MCF 10A (cell line): Measurements from ENCODE around the gene ATXN10. TPM values are rescaled to one million over a fixed set of nuclear protein-coding genes. Genes with fewer than 3 reads are reported as not detected.

Experiments
- BruUV-seq: library from RNA; stranded (reverse); fragments of 400-500 nt; replicated peaks from 2 replicates; lab custom pipeline; 2021; lab: Mats Ljungman, UMichigan
- CTCF ChIA-PET: fragments of 300-600 bp; sonication (Branson Sonifier 250); formaldehyde crosslinking; extraction: SDS; loops from one replicate; lab custom pipeline; 2021; ENCODE audit warnings: antibody characterized with exemption, inconsistent platforms; lab: Yijun Ruan, JAX
- POLR2A ChIA-PET: fragments of 300-600, 350-650 bp; sonication (Branson Sonifier 250); formaldehyde crosslinking; extraction: SDS; loops from one replicate; lab custom pipeline; 2020; ENCODE audit warnings: antibody characterized with exemption, inconsistent platforms; lab: Yijun Ruan, JAX
- DNase-seq: peaks from one replicate; pipeline ENCODE4 v3.0.0-alpha.2; 2018; ENCODE audit not compliant: unreplicated experiment
- H3K27ac Mint-ChIP-seq: one replicate; pipeline ENCODE4 v1.8.0; 2022; ENCODE audit warnings: mild to moderate bottlenecking, low read depth, mixed read lengths; ENCODE audit not compliant: unreplicated experiment
- H3K27me3 Mint-ChIP-seq: one replicate; pipeline ENCODE4 v1.8.0; 2022; ENCODE audit warnings: mixed read lengths; ENCODE audit not compliant: insufficient read depth, unreplicated experiment
- H3K36me3 Mint-ChIP-seq: one replicate; pipeline ENCODE4 v1.8.0; 2022; ENCODE audit warnings: mild to moderate bottlenecking, moderate library complexity, mixed read lengths; ENCODE audit not compliant: insufficient read depth, unreplicated experiment
- H3K4me1 Mint-ChIP-seq: one replicate; pipeline ENCODE4 v1.8.0; 2022; ENCODE audit warnings: mixed read lengths; ENCODE audit not compliant: insufficient read depth, unreplicated experiment
- H3K4me3 Mint-ChIP-seq: one replicate; pipeline ENCODE4 v1.8.0; 2022; ENCODE audit warnings: mild to moderate bottlenecking, moderate library complexity, mixed read lengths; ENCODE audit not compliant: unreplicated experiment
- H3K9me3 Mint-ChIP-seq: one replicate; pipeline ENCODE4 v1.8.0; 2022; ENCODE audit warnings: mixed read lengths; ENCODE audit not compliant: unreplicated experiment
- intact Hi-C: fragments of 100-400 bp; cut with micrococcal nuclease; formaldehyde crosslinking; loops from 2 replicates; pipeline ENCODE4 v1.14.1; 2022
- total RNA-seq: library from RNA; stranded (reverse); gene quantifications from 2 replicates; pipeline ENCODE4 v1.2.3, GENCODE V29; 2022
- TF ChIP-seq, protein P1 (sequence below): fragments of 200-600 bp; IDR thresholded peaks from one replicate; pipeline ENCODE4 v1.8.0; 2022; ENCODE audit warnings: antibody characterized with exemption, mild to moderate bottlenecking; ENCODE audit not compliant: unreplicated experiment

The ATXN10 gene
- total RNA-seq, 1 experiment from 2014 or later, result 193 TPM

GRCh38 chr22:45638834-45639746 lies 32.5 kb upstream of the ATXN10 start:
- intact Hi-C loops, result no loop called here
- TF ChIP-seq, protein P1, sequence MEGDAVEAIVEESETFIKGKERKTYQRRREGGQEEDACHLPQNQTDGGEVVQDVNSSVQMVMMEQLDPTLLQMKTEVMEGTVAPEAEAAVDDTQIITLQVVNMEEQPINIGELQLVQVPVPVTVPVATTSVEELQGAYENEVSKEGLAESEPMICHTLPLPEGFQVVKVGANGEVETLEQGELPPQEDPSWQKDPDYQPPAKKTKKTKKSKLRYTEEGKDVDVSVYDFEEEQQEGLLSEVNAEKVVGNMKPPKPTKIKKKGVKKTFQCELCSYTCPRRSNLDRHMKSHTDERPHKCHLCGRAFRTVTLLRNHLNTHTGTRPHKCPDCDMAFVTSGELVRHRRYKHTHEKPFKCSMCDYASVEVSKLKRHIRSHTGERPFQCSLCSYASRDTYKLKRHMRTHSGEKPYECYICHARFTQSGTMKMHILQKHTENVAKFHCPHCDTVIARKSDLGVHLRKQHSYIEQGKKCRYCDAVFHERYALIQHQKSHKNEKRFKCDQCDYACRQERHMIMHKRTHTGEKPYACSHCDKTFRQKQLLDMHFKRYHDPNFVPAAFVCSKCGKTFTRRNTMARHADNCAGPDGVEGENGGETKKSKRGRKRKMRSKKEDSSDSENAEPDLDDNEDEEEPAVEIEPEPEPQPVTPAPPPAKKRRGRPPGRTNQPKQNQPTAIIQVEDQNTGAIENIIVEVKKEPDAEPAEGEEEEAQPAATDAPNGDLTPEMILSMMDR, result no peak
- BruUV-seq, result no TSS peak
- H3K9me3 Mint-ChIP-seq, result no peaks in the 10 kb centered on the region
- ChIA-PET CTCF (interaction anchor here (0.7 to 1.5 kb wide), 4 partner anchors 12 to 245 kb away, joined by 3 to 4 read pairs (median 4); no protein-coding TSS in a partner anchor), POLR2A (interaction anchor here (1.8 kb wide), 1 partner anchor 131 kb away, joined by 4 read pairs; no protein-coding TSS in a partner anchor)
- H3K27me3 Mint-ChIP-seq, result no peaks in the 10 kb centered on the region
- peak overlapping the region; percentile 78 for H3K27ac Mint-ChIP-seq
- H3K4me3 Mint-ChIP-seq, result peak overlapping the region; percentile 51
- DNase-seq, result peak; percentile 93
- no peaks in the 10 kb centered on the region for H3K36me3 Mint-ChIP-seq
- peaks cover 16% of the 10 kb centered on the region for H3K4me1 Mint-ChIP-seq

DNA sequence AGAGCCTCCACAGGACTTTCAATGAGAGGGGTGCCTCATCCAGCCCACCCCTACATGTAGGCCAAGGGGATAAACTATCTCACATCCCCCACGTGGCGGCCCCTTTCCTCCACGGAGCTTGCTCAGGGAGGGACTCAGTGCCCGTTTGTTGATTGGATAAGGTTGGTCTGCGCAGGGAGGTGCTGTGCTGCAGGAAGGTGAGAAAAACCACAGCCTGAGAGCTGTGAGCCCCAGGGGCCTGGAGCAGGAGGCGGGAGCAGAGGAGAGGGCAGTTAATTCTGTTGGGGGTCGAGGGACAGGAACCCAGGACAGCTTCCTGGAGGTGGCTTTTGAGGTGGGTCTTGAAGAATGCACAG lies 31.9 kb upstream of the ATXN10 start:
- POLR2A ChIA-PET, result interaction anchor here (0.7 to 1.8 kb wide), 2 partner anchors 131 to 316 kb away, joined by 3 to 4 read pairs; no protein-coding TSS in a partner anchor
- Mint-ChIP-seq H3K4me1 (peaks cover 16% of the 10 kb centered on the region), H3K27ac (peak overlapping the region; percentile 78), H3K27me3 (no peaks in the 10 kb centered on the region), H3K4me3 (no peak overlapping the region), H3K36me3 (no peaks in the 10 kb centered on the region), H3K9me3 (no peaks in the 10 kb centered on the region)
- CTCF ChIA-PET, result interaction anchor here (1.2 kb wide), 1 partner anchor 61 kb away, joined by 4 read pairs; no protein-coding TSS in a partner anchor
- intact Hi-C loops, result no loop called here
- TF ChIP-seq, protein P1, result no peak
- BruUV-seq, result no TSS peak
- DNase-seq, result no peak

- no TSS peak for BruUV-seq
- Mint-ChIP-seq H3K4me3 (no peak overlapping the region), H3K9me3 (no peaks in the 10 kb centered on the region), H3K27ac (no peak overlapping the region), H3K27me3 (no peaks in the 10 kb centered on the region), H3K4me1 (peaks cover 16% of the 10 kb centered on the region), H3K36me3 (no peaks in the 10 kb centered on the region)
- TF ChIP-seq, protein P1, result no peak
- POLR2A ChIA-PET, result interaction anchor here (0.7 to 1.8 kb wide), 2 partner anchors 130 to 316 kb away, joined by 3 to 4 read pairs; no protein-coding TSS in a partner anchor
- CTCF ChIA-PET, result interaction anchor here (1.0 kb wide), 1 partner anchor 13 kb away, joined by 3 read pairs; no protein-coding TSS in a partner anchor
- no peak for DNase-seq
- intact Hi-C loops, result no loop called here
Observed at GRCh38 chr22:45640291-45640940, 31.2 kb upstream of the ATXN10 start.
